ENCODE data around the gene C1QTNF12.

DNA sequence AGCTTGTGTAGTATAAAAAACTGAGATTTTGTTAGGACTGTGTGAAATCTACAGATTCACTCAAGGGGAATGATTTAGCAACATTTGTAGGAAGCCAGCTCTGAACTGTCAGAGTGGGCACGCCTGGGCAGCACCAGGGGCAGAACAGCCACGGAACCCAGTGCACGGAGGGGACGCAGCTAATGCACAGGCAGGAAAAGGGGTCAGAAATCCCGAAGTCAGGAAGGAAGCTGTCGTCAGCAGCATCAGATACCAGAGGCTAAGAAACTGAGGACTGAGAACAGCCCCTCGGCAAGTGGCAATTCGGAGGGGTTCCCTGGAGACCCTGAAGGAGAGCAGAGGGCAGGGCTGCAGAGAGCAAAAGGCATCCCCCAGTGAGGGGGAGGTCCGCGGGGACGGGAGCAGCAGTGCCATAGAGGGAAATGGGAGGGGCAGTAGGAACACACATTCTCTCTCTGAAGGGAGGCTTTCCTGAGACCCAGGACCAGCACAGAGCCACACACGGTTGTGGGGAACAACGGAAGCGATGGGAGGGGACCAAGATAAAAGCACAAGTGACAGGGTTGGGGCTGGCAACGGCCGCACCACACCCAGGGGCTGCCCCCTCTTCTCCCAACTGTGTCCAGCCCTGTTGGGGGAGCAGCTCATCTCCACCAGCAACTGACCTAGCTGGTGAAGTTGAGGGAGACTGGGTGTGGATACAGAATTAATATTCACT lies 14.5 kb upstream of the C1QTNF12 start:
- TF ChIP-seq RFX5 (IDR thresholded peaks at IDR 0.05; ENCODE audit: borderline replicate concordance, low read depth, low read length) (no peak), POLR2AphosphoS5 (IDR thresholded peaks at IDR 0.05; ENCODE audit: low read depth, low read length) (no peak), POLR2A (IDR thresholded peaks at IDR 0.05; ENCODE audit: control extremely low read depth in 1 of 2, low read depth in 2 of 2, low read length in 2 of 2) (no peak), EP300 (IDR thresholded peaks at IDR 0.05; ENCODE audit: borderline replicate concordance in 1 of 2, low read depth in 2 of 2, low read length in 2 of 2) (no peak), CBX5 (IDR thresholded peaks at IDR 0.05; ENCODE audit: low read depth, low read length) (no peak), PHF8 (conservative IDR thresholded peaks at IDR 0.05; ENCODE audit: low read depth, low read length) (no peak), ZNF274 (IDR thresholded peaks at IDR 0.05; ENCODE audit: borderline replicate concordance, extremely low read depth, low read length) (no peak), CHD2 (IDR thresholded peaks at IDR 0.05; ENCODE audit: low read length) (no peak), MAFK (IDR thresholded peaks at IDR 0.05; ENCODE audit: low read depth, low read length) (no peak), TAF1 (IDR thresholded peaks at IDR 0.05; ENCODE audit: low read depth, low read length) (no peak), EZH2 (IDR thresholded peaks at IDR 0.05; ENCODE audit: low read depth, low read length, severe bottlenecking) (no peak)
- TF ChIP-seq, protein P1, sequence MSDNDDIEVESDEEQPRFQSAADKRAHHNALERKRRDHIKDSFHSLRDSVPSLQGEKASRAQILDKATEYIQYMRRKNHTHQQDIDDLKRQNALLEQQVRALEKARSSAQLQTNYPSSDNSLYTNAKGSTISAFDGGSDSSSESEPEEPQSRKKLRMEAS (IDR thresholded peaks at IDR 0.05): no peak
- TF ChIP-seq, protein P2, sequence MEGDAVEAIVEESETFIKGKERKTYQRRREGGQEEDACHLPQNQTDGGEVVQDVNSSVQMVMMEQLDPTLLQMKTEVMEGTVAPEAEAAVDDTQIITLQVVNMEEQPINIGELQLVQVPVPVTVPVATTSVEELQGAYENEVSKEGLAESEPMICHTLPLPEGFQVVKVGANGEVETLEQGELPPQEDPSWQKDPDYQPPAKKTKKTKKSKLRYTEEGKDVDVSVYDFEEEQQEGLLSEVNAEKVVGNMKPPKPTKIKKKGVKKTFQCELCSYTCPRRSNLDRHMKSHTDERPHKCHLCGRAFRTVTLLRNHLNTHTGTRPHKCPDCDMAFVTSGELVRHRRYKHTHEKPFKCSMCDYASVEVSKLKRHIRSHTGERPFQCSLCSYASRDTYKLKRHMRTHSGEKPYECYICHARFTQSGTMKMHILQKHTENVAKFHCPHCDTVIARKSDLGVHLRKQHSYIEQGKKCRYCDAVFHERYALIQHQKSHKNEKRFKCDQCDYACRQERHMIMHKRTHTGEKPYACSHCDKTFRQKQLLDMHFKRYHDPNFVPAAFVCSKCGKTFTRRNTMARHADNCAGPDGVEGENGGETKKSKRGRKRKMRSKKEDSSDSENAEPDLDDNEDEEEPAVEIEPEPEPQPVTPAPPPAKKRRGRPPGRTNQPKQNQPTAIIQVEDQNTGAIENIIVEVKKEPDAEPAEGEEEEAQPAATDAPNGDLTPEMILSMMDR (IDR thresholded peaks at IDR 0.05; ENCODE audit: control extremely low read depth in 1 of 3, insufficient read depth in 1 of 3, low read depth in 1 of 3, low read length in 3 of 3): no peak
